ENCODE measurements around the gene SAPCD2. TPM values are rescaled to one million over a fixed set of nuclear protein-coding genes. Genes with fewer than 3 reads are reported as not detected.

Gene SAPCD2
- total and polyA plus RNA-seq, 10 donors: 0.76 to 6.5 (median 2.4) TPM

DNA sequence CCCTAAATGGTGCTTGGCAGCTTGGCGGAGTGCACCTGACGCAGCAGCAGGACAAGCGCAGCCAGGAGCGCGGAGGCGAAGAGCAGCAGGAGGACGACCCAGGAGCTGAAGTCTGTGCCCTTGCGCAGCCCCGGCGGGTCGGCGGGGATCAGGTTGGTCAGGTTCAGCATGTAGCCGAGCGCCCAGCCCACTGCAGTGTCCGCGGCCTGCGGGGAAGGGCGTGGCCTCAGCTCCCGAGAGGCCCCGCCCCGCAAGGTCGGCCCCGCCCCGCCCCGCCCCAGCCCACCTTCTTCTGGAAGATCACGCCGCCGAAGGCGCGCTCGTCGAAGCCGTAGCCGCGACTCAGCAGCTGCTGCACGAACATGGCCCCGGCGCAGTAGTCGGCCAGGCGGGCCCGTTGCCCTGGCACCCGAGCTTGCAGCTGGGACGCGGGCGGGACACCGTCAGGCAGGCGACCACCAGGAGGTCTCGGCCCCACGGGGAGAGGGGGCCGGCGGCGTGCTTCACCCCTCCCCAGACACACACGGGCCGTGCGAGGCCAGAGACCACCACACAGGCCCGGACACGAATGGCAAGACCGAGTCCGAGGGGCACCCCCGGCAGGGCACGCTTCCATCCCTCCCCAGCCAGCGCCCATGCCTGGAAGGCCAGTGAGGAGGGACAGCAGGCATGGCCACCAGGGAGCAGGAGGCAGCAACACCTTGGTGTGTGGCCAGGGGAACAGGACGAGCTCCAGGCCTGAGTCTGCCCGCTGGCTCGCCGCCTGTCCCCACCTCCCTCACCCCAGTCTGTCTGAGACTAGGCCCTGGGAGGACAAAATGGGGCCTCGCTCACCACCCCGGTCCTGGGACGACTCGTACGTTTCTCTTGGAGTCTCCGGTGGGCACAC is 21.5 kb downstream of the SAPCD2 start:
- 36 to 62% (median 44%) methylated on average over 21 to 72 of the region's 72 CpGs for WGBS, 5 donors
- TF ChIP-seq, protein P1, sequence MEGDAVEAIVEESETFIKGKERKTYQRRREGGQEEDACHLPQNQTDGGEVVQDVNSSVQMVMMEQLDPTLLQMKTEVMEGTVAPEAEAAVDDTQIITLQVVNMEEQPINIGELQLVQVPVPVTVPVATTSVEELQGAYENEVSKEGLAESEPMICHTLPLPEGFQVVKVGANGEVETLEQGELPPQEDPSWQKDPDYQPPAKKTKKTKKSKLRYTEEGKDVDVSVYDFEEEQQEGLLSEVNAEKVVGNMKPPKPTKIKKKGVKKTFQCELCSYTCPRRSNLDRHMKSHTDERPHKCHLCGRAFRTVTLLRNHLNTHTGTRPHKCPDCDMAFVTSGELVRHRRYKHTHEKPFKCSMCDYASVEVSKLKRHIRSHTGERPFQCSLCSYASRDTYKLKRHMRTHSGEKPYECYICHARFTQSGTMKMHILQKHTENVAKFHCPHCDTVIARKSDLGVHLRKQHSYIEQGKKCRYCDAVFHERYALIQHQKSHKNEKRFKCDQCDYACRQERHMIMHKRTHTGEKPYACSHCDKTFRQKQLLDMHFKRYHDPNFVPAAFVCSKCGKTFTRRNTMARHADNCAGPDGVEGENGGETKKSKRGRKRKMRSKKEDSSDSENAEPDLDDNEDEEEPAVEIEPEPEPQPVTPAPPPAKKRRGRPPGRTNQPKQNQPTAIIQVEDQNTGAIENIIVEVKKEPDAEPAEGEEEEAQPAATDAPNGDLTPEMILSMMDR (IDR thresholded peaks at IDR 0.05 in 8 of 11, conservative IDR thresholded peaks at IDR 0.05 in 3 of 11): no peak
- TF ChIP-seq POLR2A (IDR thresholded peaks at IDR 0.05): no peak
- no peak for TF ChIP-seq POLR2AphosphoS5 (IDR thresholded peaks at IDR 0.05)
- Histone ChIP-seq H3K4me3 (no peak overlapping the region), H3K27me3 (replicated peaks in 1 of 7) (peaks cover 15 to 100% (median 98%) of the 10 kb centered on the region in 7 donors), H3K9me3 (no peaks in the 10 kb centered on the region), H3K4me1 (peaks cover 25 to 64% (median 48%) of the 10 kb centered on the region in 6 donors), H3K36me3 (no peaks in the 10 kb centered on the region), H3K27ac (no peak overlapping the region)
- intact Hi-C loops (cut with DNase I; ENCODE audit: low total_unique reads): no loop called here
- DNase-seq: no peak

DNA sequence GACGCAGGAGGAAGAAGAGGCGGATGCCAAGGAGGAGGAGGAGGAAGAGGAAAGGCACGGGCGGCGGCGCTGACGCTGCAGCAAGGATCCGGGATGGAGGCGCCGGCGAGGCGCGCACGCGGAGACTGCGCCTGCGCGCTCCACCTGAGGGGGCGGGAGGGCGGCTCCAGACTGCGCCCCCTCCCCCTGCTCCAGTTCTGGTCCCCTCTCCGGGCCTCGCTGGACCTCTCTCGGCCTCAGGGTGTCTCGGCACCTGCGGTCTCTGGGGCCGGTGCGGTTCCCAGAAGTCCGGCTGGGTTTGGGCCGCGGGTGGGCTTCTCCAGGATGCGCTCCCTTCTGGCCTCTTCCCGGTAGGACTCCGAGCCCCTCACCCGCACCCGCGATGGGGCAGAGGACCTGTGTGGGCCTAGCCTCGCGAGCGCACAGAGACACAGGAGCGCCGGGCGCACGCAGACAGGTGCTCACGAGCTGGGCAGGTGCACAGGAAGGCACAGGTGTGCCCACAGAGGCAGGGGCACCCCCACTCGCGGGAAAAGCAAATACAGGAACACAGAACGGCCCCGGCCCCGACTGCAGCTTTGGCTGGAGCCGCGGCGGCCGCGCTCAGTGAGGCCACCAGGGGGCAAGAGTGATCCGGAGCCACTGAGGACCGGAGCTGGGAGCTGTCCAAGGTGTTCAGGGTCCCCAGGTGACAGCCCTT is 24.1 kb downstream of the SAPCD2 start, which contains the start of gene NPDC1:
Gene NPDC1, minus strand, starts transcription at position 90 of the 700 bp plus-strand sequence. CDS start 188 bp downstream, outside the sequence.
- 0 to 1% (median 1%) methylated on average over 43 to 57 of the region's 57 CpGs for WGBS, 5 donors
- no peaks in the 10 kb centered on the region for H3K9me3 ChIP-seq
- H3K4me3 ChIP-seq: peak within 1 kb of the TSS; percentile 37 to 77 (median 52)
- peaks cover 11 to 99% (median 79%) of the 10 kb centered on the region in 7 donors for H3K27me3 ChIP-seq (replicated peaks in 1 of 7)
- H3K27ac ChIP-seq: peak within 1 kb of the TSS; percentile 1 to 83 (median 79)
- H3K36me3 ChIP-seq: no peaks in the 10 kb centered on the region
- peaks cover 24 to 72% (median 53%) of the 10 kb centered on the region in 6 donors for H3K4me1 ChIP-seq
- TF ChIP-seq POLR2A (IDR thresholded peaks at IDR 0.05) (no peak), POLR2AphosphoS5 (IDR thresholded peaks at IDR 0.05) (peak; percentile 20 to 67 (median 56))
- TF ChIP-seq, protein P1 (IDR thresholded peaks at IDR 0.05 in 8 of 11, conservative IDR thresholded peaks at IDR 0.05 in 3 of 11): peak; percentile 58 to 91 (median 87)
- peak; percentile 93 for DNase-seq
- intact Hi-C loops (cut with DNase I; ENCODE audit: low total_unique reads): no loop called here

DNA sequence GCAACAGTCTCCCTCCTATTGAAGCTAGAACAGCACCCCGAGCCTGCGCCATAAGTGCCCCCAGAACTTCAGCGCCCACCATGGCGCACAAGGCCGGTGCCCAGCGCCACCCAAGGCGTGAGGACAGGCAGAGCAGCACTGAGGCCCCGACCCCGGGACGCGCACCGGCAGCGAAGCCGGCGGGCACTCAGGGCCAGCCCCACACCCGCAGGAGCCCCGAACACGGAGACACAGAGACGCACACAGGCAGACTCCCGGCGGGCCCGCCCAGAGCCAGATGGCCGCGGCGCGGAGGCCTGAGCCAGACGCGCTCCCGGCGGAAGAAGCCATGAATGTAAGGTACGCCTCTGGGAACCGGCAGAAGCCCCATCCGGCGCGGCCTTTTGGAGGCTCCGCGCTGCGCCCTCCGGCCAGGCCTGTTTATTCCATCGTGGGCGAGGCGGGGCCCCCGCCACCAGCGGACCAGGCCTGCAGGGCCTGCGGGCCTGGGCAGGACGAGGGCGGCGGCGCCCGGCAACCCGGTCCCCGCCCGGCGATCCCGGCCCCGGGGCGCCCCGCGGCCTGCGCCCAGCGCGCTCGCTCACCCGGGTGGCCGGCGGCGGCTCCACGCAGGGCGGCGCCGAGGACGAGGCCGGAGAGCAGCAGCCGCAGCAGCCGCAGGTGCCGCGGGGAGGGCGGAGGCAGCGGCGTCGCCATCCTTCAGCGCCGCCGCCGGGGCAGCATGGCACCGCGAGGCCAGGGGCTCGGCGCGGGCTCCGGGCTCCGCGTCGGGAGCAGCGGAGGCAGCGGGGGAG is 24.9 kb downstream of the SAPCD2 start:
- Histone ChIP-seq H3K36me3 (peaks cover 0 to 4% (median 0%) of the 10 kb centered on the region in 6 donors), H3K9me3 (no peaks in the 10 kb centered on the region), H3K4me1 (peaks cover 25 to 79% (median 56%) of the 10 kb centered on the region in 6 donors), H3K27ac (peak overlapping the region; percentile 1 to 83 (median 79)), H3K4me3 (peak overlapping the region; percentile 37 to 77 (median 52)), H3K27me3 (replicated peaks in 1 of 7) (peaks cover 11 to 98% (median 71%) of the 10 kb centered on the region in 7 donors)
- DNase-seq: no peak
- TF ChIP-seq POLR2A (IDR thresholded peaks at IDR 0.05): no peak
- TF ChIP-seq POLR2AphosphoS5 (IDR thresholded peaks at IDR 0.05): no peak
- TF ChIP-seq, protein P1 (IDR thresholded peaks at IDR 0.05 in 8 of 11, conservative IDR thresholded peaks at IDR 0.05 in 3 of 11): no peak
- WGBS, 5 donors: 1 to 3% (median 2%) methylated on average over 52 to 96 of the region's 96 CpGs
- intact Hi-C loops (cut with DNase I; ENCODE audit: low total_unique reads): no loop called here

All from spleen (tissue), 11 donors.